HepG2 (cell line): ENCODE measurements around the gene TLCD3B. TPM values are rescaled to one million over a fixed set of nuclear protein-coding genes. Genes with fewer than 3 reads are reported as not detected.
A peak's percentile ranks its signal among the peaks of the same experiment; 100 is the strongest.

Experiments
- ATAC-seq: fragments of 200-7000 bp; cut with Tn5 transposase; 3 replicates; pipeline ENCODE4 v1.9.1; 2020; ENCODE audit warnings: mild to moderate bottlenecking, moderate library complexity
- BruUV-seq: library from RNA; stranded (reverse); fragments of 400-500 nt; replicated peaks from 2 replicates; lab custom pipeline; 2021; lab: Mats Ljungman, UMichigan
- CTCF ChIA-PET: fragments of 300-600 bp; formaldehyde crosslinking; extraction: SDS; loops from one replicate; lab custom pipeline; 2021; ENCODE audit warnings: low total read pairs, inconsistent platforms, low intra/inter-chr PET ratio; lab: Yijun Ruan, JAX
- POLR2A ChIA-PET: fragments of 350-600 bp; sonication (Branson Sonifier 250); formaldehyde crosslinking; loops from one replicate; lab custom pipeline; 2020; ENCODE audit warnings: antibody characterized with exemption, inconsistent platforms; lab: Yijun Ruan, JAX
- DNase-seq: peaks from one replicate; pipeline ENCODE4 v3.0.0-alpha.2; 2015; ENCODE audit warnings: low spot score
- FAIRE-seq: peaks from 3 replicates; lab custom pipeline; 2011; peaks lifted over from hg19 to GRCh38; lab: Jason Lieb, UNC
- H2AFZ ChIP-seq: one replicate; pipeline ENCODE4 v1.6.1; 2011; ENCODE audit warnings: low read length, inconsistent platforms
- H3K27ac ChIP-seq: fragments of 300-600 bp; 3 replicates; pipeline ENCODE4 v1.8.0; 2011; ENCODE audit warnings: mixed run types, mild to moderate bottlenecking, mixed read lengths, low read length, inconsistent platforms; ENCODE audit not compliant: insufficient read depth; ENCODE audit errors: extremely low read length
- H3K27me3 ChIP-seq, 2 experiments: fragments of 200-600 bp in 1 of 2; 2 replicates in 1 of 2; 3 replicates in 1 of 2; pipeline versions ENCODE4 v1.6.0 to v1.8.0; 2011; ENCODE audit warnings: low read length in 2 of 2, mild to moderate bottlenecking in 2 of 2, moderate library complexity in 2 of 2, inconsistent platforms in 1 of 2; ENCODE audit not compliant: insufficient read depth in 2 of 2, control insufficient read depth in 1 of 2
- H3K36me3 ChIP-seq, 2 experiments: fragments of 200-600 bp in 1 of 2; replicated peaks in 1 of 2; 2 replicates in 1 of 2; 3 replicates in 1 of 2; pipeline versions ENCODE4 v1.5.1 to v1.8.0; 2011; ENCODE audit warnings: low read length in 2 of 2, inconsistent platforms in 1 of 2; ENCODE audit not compliant: insufficient read depth in 2 of 2, control insufficient read depth in 1 of 2
- H3K4me1 ChIP-seq: 2 replicates; pipeline ENCODE4 v1.5.1; 2012; ENCODE audit warnings: low read length, inconsistent platforms; ENCODE audit not compliant: insufficient read depth
- H3K4me2 ChIP-seq: 2 replicates; pipeline ENCODE4 v1.6.0; 2011; ENCODE audit warnings: low read depth, low read length, inconsistent platforms
- H3K4me3 ChIP-seq, 3 experiments: fragments of 200-600 bp in 1 of 3; sonication (generic), shearing (Covaris generic) in 1 of 3; replicated peaks in 1 of 3; 2 replicates each; pipeline ENCODE4 v1.5.1; 2011 to 2016; ENCODE audit warnings: low read length in 3 of 3, inconsistent platforms in 2 of 3, low read depth in 2 of 3, mild to moderate bottlenecking in 2 of 3, control low read depth in 1 of 3, mixed read lengths in 1 of 3; ENCODE audit not compliant: insufficient read depth in 1 of 3
- H3K79me2 ChIP-seq: one replicate; pipeline ENCODE4 v1.6.1; 2011; ENCODE audit warnings: low read length, inconsistent platforms; ENCODE audit not compliant: insufficient read depth
- H3K9ac ChIP-seq: 2 replicates; pipeline ENCODE4 v1.6.0; 2011; ENCODE audit warnings: mild to moderate bottlenecking, low read depth, low read length, inconsistent platforms; ENCODE audit not compliant: insufficient read depth
- H3K9me3 ChIP-seq: 2 replicates; pipeline ENCODE4 v1.5.1; 2012; ENCODE audit warnings: mild to moderate bottlenecking, low read length
- H4K20me1 ChIP-seq: 2 replicates; pipeline ENCODE4 v1.6.0; 2011; ENCODE audit warnings: inconsistent platforms, mild to moderate bottlenecking, low read length, moderate library complexity; ENCODE audit not compliant: insufficient read depth
- AGO2 ChIP-seq: fragments of 200-400 bp; formaldehyde crosslinking; optimal IDR thresholded peaks from 2 replicates; pipeline ENCODE3; 2017; ENCODE audit warnings: mild to moderate bottlenecking, low read depth, low read length, moderate library complexity
- FOSL2 ChIP-seq: sonication (generic); formaldehyde crosslinking; IDR thresholded peaks from 2 replicates; pipeline ENCODE4 v1.4.0; 2020; ENCODE audit warnings: missing genetic modification reagents
- HMG20A ChIP-seq: IDR thresholded peaks from 2 replicates; pipeline ENCODE4 v1.6.1; 2016; ENCODE audit warnings: borderline replicate concordance
- HNRNPL ChIP-seq: fragments of 200-400 bp; formaldehyde crosslinking; IDR thresholded peaks from 2 replicates; pipeline ENCODE4 v1.6.1; 2017; ENCODE audit warnings: mild to moderate bottlenecking, low read depth, low read length
- IRX3 ChIP-seq: sonication (generic); formaldehyde crosslinking; IDR thresholded peaks from 2 replicates; pipeline ENCODE4 v1.8.1; 2023; ENCODE audit warnings: mild to moderate bottlenecking, low read depth, missing genetic modification reagents, borderline replicate concordance
- NCOA5 ChIP-seq: sonication (generic); formaldehyde crosslinking; IDR thresholded peaks from 2 replicates; pipeline ENCODE4 v1.4.0; 2020; ENCODE audit warnings: missing genetic modification reagents
- NR2F1 ChIP-seq, 2 experiments: fragments of 450-650 bp in 1 of 2; formaldehyde crosslinking in 1 of 2; IDR thresholded peaks; 2 replicates each; pipeline versions ENCODE4 v1.5.0 to v1.6.1; 2016 to 2020; ENCODE audit warnings: mild to moderate bottlenecking in 1 of 2, missing compliant biosample characterization in 1 of 2, missing genetic modification reagents in 1 of 2, moderate library complexity in 1 of 2
- PTBP1 ChIP-seq: fragments of 200-400 bp; formaldehyde crosslinking; IDR thresholded peaks from 2 replicates; pipeline ENCODE4 v1.6.1; 2018; ENCODE audit warnings: low read length, low read depth; ENCODE audit not compliant: poor library complexity, severe bottlenecking
- RBFOX2 ChIP-seq: fragments of 200-400 bp; formaldehyde crosslinking; IDR thresholded peaks from 2 replicates; pipeline ENCODE4 v1.6.1; 2017; ENCODE audit warnings: low read depth, mild to moderate bottlenecking, low read length
- SOX6 ChIP-seq, 2 experiments: fragments of 450-650 bp in 1 of 2; sonication (generic) in 1 of 2; formaldehyde crosslinking in 1 of 2; IDR thresholded peaks; 2 replicates each; pipeline versions ENCODE4 v1.4.0 to v1.6.1; 2017 to 2020; ENCODE audit warnings: antibody characterized with exemption in 1 of 2, mild to moderate bottlenecking in 1 of 2, missing genetic modification reagents in 1 of 2
- SP2 ChIP-seq: sonication (generic); formaldehyde crosslinking; IDR thresholded peaks from 2 replicates; pipeline ENCODE4 v1.5.1; 2020; ENCODE audit warnings: mild to moderate bottlenecking, missing genetic modification reagents
- TCF12 ChIP-seq, 2 experiments: fragments of 450-650 bp in 1 of 2; sonication (generic) in 1 of 2; formaldehyde crosslinking in 1 of 2; IDR thresholded peaks; 2 replicates each; pipeline versions ENCODE4 v1.6.1 to v1.8.0; 2017 to 2022; ENCODE audit warnings: antibody characterized with exemption in 1 of 2, mild to moderate bottlenecking in 1 of 2, missing genetic modification reagents in 1 of 2, moderate library complexity in 1 of 2
- ZBTB40 ChIP-seq, 2 experiments: fragments of 450-650 bp in 1 of 2; sonication (generic) in 1 of 2; formaldehyde crosslinking in 1 of 2; IDR thresholded peaks; 2 replicates each; pipeline versions ENCODE4 v1.6.1 to v1.8.0; 2016 to 2022; ENCODE audit warnings: antibody characterized with exemption in 1 of 2, mild to moderate bottlenecking in 1 of 2, missing genetic modification reagents in 1 of 2
- ZFP1 ChIP-seq: IDR thresholded peaks from 2 replicates; pipeline ENCODE4 v1.6.1; 2016
- ZNF264 ChIP-seq: sonication (generic); formaldehyde crosslinking; IDR thresholded peaks from 2 replicates; pipeline ENCODE4 v1.4.0; 2020; ENCODE audit warnings: missing genetic modification reagents
- WGBS: methylation state at CpG from one replicate; pipeline ENCODE4 v1.1.6; 2017; ENCODE audit warnings: low lambda C conversion rate; 5-methylcytosine and 5-hydroxymethylcytosine counted together
- in situ Hi-C: cut with HindIII; loops from 2 replicates; pipeline ENCODE4 v1.10.0; 2017; ENCODE audit warnings: low pct_unique_long_range_greater_than_20kb; ENCODE audit not compliant: extremely low pct_ligation_motif_present
- intact Hi-C: fragments of 100-400 bp; cut with micrococcal nuclease; formaldehyde crosslinking; loops from one replicate; pipeline ENCODE4 v1.10.0; 2022; ENCODE audit not compliant: unreplicated experiment
- polyA plus RNA-seq, 8 experiments: library from polyadenylated mRNA; depleted of rRNA in 3 of 8; stranded (reverse) in 7 of 8; unstranded in 1 of 8; fragments of >200 nt; fragmentation: Illumina TruSeq in 4 of 8; extraction: Trizol in 4 of 8; gene quantifications; 2 replicates each; pipeline versions ENCODE4 v1.2.1 to v1.2.3, GENCODE V29; 2011 to 2016; ENCODE audit warnings: low read depth in 4 of 8, missing spikeins in 1 of 8, mixed read lengths in 1 of 8; ENCODE audit not compliant: insufficient read depth in 1 of 8
- total RNA-seq, 5 experiments: library from RNA; depleted of rRNA; stranded (reverse); fragments of >200 nt; fragmentation: Illumina TruSeq; extraction: Trizol; gene quantifications; 2 replicates each; pipeline ENCODE4 v1.2.3, GENCODE V29; 2016; ENCODE audit warnings: low read depth in 1 of 5

TLCD3B gene
- total and polyA plus RNA-seq, 2 of the 13 experiments (the other 11 are each of a cell fraction or from before 2014, with no cell fraction given): not detected

DNA sequence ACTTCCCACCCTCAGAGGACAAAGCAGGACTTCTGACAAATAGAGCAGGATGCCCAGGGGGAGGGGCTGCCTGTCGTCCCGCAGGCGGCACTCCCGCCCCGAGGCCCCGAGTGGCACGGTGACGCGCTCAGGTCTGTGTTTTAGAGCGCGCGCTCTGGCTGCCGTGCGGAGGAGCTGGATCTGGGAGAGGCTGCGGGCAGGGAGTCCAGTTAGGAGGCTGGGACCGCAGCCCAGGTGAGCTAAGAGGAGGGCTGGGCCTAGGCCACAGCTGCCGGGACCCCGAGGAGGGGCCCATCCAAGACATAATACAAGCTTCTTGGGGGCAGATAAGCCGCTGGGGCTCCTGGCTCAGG, 26.7 kb downstream of the TLCD3B start:
- ATAC-seq (no peak), FAIRE-seq (no peak), DNase-seq (no peak)
- ChIA-PET CTCF (no interaction called here), POLR2A (interaction anchor here (1.2 to 2.1 kb wide), 2 partner anchors 31 to 79 kb away, joined by 3 to 8 read pairs; partner anchors contain the start of gene TAOK2)
- H2AFZ ChIP-seq: no peak overlapping the region
- H3K27ac ChIP-seq: no peak overlapping the region
- no peak overlapping the region for H3K4me2 ChIP-seq
- peaks cover 6% of the 10 kb centered on the region for H3K4me1 ChIP-seq
- intact Hi-C loops: no loop called here
- 93% methylated on average over 14 of the region's 19 CpGs for WGBS
- H3K79me2 ChIP-seq: no peaks in the 10 kb centered on the region
- peaks cover 0 to 6% of the 10 kb centered on the region in 2 experiments; a peak in 1 of 5 replicates for H3K27me3 ChIP-seq
- in situ Hi-C loops: loop anchor here (10.0 kb wide), 1 partner anchor 140 kb away; the partner anchor contains the start of gene CDIPT
- no peak overlapping the region for H3K4me3 ChIP-seq
- peaks cover 0 to 3% of the 10 kb centered on the region in 2 experiments; a peak in 1 of 5 replicates for H3K36me3 ChIP-seq
- no TSS peak for BruUV-seq
- H3K9ac ChIP-seq: no peak overlapping the region
- no peaks in the 10 kb centered on the region for H3K9me3 ChIP-seq
- H4K20me1 ChIP-seq: no peaks in the 10 kb centered on the region
- TF ChIP-seq AGO2 (peak; percentile 87), HMG20A (CRISPR knock-in tag) (no peak), SP2 (CRISPR knock-in tag) (no peak), RBFOX2 (peak; percentile 50; the same call in 1 of the 2 replicates), NR2F1 (CRISPR knock-in tag; IDR thresholded peaks at IDR 0.05) (no peak), ZBTB40 (IDR thresholded peaks at IDR 0.05) (no peak), ZBTB40 (CRISPR knock-in tag; IDR thresholded peaks at IDR 0.05) (no peak), SOX6 (IDR thresholded peaks at IDR 0.05) (no peak), SOX6 (CRISPR knock-in tag; IDR thresholded peaks at IDR 0.05) (no peak), ZFP1 (no peak), HNRNPL (0 out of 2 replicates have a peak, but pooled peaks have one; percentile 16), ZNF264 (no peak), TCF12 (IDR thresholded peaks at IDR 0.05) (no peak), TCF12 (CRISPR knock-in tag; IDR thresholded peaks at IDR 0.05) (no peak), FOSL2 (CRISPR knock-in tag) (no peak), IRX3 (no peak), PTBP1 (peak; percentile 12), NCOA5 (CRISPR knock-in tag) (no peak)
